ENCODE results near the gene TNXB. TPM values are rescaled to one million over a fixed set of nuclear protein-coding genes. Genes with fewer than 3 reads are reported as not detected.

TNXB gene
- total RNA-seq, 3 donors from 2014 or later, result 20.1 to 87.0 (median 36.9) TPM

DNA sequence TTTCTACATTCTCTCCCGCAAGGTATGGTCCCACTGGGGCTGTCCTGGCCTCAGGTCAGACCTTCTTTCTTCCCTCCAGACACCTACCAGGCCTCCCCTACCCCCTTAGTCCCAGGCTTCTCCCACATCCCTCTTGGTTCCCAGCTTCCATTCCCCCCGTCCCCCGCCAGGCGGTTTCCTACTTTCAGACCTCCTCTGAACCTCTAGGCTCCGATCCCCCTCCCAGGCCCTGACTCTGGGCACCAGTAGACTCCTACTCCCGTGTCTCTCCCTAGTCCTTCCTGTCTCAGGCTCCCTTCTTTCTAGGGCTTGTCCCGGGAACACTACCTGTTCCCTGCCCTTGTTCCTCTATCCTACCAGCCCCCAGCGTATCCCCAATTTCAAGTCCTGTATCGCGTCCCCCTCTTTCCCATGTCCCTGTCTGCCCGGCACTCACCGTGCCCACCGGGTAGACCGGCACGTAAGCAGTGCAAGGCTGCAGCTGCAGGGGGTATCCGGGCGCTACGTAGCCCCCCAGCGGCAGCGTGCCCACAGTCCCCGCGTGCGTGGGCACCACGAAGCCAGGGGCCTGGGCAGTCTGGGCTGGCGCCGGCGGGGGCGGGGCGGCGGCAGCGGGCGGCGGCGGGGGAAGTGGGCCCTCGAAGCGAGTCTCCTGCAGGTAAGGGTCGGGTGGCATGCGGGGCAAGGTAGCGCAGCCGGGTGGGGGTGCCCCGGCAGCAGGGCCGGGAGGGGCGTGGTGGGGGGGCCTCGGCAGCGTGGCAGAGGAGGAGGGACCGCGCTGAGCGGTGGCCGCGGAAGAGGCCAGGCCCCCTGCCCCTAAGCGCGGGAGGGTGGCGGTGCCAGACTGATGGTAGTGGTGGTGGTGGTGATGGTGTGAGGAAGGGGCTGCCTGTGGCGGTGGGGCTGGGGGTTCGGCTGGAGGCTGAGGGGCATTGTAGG is 41.1 kb upstream of the TNXB start:
- peaks cover 16% of the 10 kb centered on the region for H3K4me1 ChIP-seq (ENCODE audit: low read depth)

DNA sequence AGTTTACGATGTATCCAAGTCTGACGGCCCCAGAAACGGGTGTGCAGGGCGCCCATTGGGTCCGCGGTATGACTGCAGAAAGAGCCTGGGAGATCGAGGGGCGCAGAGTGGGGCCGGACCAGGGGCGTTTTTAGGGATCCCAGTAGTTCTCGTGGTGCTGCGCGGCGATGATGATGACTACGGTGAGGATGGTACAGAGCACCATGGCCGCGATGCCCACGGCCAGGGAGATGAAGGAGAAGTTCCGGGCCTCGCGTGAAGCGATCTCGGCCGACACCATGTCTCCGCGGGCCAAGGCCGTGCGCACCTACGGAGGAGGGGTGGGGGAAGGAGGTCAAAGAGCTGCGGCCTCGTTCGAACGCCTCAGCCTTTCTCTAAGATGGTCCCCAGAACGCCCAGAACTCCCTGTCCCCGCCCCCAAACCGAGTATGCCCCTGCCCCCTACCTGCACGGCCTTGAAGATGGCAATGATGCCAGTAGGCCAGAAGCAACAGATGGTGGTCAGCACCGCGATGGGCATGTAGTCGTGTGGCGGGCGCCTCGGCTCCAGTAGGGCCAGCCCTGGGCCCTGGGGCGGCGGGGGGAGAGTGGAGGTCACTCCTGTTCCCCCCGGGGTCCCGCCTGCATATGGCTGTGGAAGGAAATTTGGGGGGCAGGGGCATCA is 40.1 kb upstream of the TNXB start:
- Histone ChIP-seq H3K36me3 (ENCODE audit: low read depth) (no peaks in the 10 kb centered on the region), H3K9me3 (no peaks in the 10 kb centered on the region), H3K4me1 (ENCODE audit: low read depth) (peaks cover 9% of the 10 kb centered on the region), H3K4me3 (no peak overlapping the region)
- intact Hi-C loops (cut with DNase I, micrococcal nuclease), result no loop called here
- TF ChIP-seq, protein P1, sequence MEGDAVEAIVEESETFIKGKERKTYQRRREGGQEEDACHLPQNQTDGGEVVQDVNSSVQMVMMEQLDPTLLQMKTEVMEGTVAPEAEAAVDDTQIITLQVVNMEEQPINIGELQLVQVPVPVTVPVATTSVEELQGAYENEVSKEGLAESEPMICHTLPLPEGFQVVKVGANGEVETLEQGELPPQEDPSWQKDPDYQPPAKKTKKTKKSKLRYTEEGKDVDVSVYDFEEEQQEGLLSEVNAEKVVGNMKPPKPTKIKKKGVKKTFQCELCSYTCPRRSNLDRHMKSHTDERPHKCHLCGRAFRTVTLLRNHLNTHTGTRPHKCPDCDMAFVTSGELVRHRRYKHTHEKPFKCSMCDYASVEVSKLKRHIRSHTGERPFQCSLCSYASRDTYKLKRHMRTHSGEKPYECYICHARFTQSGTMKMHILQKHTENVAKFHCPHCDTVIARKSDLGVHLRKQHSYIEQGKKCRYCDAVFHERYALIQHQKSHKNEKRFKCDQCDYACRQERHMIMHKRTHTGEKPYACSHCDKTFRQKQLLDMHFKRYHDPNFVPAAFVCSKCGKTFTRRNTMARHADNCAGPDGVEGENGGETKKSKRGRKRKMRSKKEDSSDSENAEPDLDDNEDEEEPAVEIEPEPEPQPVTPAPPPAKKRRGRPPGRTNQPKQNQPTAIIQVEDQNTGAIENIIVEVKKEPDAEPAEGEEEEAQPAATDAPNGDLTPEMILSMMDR (IDR thresholded peaks at IDR 0.05), result no peak
- DNase-seq (no peak), ATAC-seq (no peak)

More for the DNA sequence above, 41.1 kb upstream of the TNXB start:
- intact Hi-C loops (cut with DNase I, micrococcal nuclease), result no loop called here
- ATAC-seq, result no peak
- H3K4me3 ChIP-seq, result no peak overlapping the region
- no peak for DNase-seq
- no peaks in the 10 kb centered on the region for H3K36me3 ChIP-seq (ENCODE audit: low read depth)
- no peaks in the 10 kb centered on the region for H3K9me3 ChIP-seq
- TF ChIP-seq, protein P1 (IDR thresholded peaks at IDR 0.05), result no peak

DNA sequence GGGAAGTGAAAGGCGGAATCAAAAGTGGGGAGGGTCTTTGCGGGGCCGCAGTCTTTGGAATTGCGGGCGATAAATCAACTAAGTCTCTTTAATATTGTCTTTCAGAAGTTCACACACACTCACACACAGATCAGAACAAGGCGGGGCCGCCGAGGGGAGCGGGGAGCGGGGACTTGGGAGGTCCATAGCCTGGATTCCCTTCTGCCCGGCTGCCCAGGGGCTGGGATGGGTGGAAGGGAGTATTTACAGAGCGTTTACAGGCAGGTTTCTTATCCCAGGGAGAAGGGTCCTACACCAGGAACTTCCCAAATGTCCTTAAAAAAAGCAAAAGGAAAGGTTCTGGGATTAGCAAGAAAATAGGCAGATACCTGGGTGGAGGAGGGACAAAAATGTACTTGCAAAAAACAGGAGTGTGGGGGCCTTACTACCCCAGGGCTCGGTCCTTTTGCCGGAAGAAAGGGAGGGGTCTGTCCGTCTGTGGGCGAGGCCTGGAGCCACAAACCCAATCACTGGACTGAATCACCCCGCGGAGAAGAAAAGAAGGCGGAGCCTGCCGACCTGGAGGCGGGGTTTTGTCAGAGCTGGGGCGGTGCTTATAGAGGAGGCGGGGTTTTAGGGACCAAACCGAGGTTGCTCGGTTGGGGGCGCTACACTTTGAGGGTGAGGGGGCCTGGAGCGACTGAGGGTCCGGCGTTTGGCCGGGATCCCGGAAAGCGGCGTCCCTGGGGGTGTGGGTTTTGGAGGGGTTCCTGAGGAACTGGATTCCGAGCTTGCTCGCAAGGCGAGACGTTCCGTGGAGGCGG is 39.4 kb upstream of the TNXB start:
- intact Hi-C loops (cut with DNase I, micrococcal nuclease), result no loop called here
- peak; percentile 75 for ATAC-seq
- H3K4me1 ChIP-seq (ENCODE audit: low read depth), result peaks cover 9% of the 10 kb centered on the region
- H3K4me3 ChIP-seq, result no peak overlapping the region
- no peaks in the 10 kb centered on the region for H3K9me3 ChIP-seq
- H3K36me3 ChIP-seq (ENCODE audit: low read depth), result no peaks in the 10 kb centered on the region
- TF ChIP-seq, protein P1 (IDR thresholded peaks at IDR 0.05), result no peak
- peak; percentile 74 to 86 (median 82) for DNase-seq

DNA sequence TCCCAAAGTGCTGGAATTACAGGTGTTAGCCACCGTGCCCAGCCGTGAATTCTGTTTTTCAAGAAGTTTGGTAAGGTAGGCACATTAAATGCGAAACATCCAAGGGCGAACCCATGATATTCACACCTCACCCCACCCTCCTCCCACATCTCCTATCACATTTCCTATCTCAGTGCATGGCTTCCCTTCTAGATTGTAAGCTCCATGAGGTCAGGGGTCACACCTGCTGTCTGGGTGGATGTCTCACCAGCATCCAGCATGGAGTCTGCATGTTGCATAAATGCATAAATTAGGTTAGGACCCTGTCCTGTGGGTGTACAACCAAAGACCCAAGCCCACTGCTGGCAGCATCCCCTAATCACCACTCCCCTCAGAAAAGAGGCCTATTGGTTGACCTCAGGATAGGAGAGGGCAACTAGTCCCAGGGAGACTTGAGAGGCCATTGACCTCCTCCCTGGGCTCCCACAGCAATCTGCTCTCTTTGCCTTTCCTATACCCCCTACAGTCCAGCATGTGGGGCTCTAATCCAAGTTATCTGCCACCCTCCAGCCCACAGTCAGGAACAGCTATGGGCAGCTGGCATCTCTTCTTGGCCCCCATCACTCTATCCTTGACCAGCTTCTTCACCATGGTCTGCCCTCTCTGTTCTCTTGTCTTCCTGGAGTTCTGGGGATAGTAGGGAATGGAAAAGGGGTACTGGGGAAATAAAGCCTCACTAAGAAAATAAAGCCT is 38.4 kb upstream of the TNXB start:
- DNase-seq (no peak), ATAC-seq (no peak)
- TF ChIP-seq, protein P1 (IDR thresholded peaks at IDR 0.05), result no peak
- Histone ChIP-seq H3K9me3 (no peaks in the 10 kb centered on the region), H3K4me1 (ENCODE audit: low read depth) (peaks cover 4% of the 10 kb centered on the region), H3K36me3 (ENCODE audit: low read depth) (no peaks in the 10 kb centered on the region), H3K4me3 (no peak overlapping the region)
- intact Hi-C loops (cut with DNase I, micrococcal nuclease), result no loop called here

DNA sequence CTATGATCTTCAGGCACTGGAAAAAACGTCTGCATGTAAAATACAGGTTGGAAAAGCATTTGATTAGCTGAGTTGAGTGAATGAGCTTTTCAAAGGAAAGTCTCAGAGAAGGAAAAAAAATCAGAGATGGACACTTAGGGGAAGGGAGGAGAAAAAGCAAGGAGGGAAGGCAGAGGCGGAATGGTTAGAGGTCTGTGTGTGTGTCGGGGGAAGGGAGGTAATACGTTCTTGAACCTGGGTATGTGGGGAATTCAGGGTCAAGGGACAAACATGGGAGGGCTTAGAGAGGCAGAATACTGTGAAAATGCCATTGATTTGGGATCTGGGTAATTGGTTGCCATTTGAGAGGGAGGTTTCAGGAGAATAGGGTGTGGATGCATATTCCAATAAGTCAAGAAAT is 37.5 kb upstream of the TNXB start:
- ATAC-seq (no peak), DNase-seq (no peak)
- H3K9me3 ChIP-seq, result no peaks in the 10 kb centered on the region
- H3K36me3 ChIP-seq (ENCODE audit: low read depth), result no peaks in the 10 kb centered on the region
- intact Hi-C loops (cut with DNase I, micrococcal nuclease), result no loop called here
- H3K4me3 ChIP-seq, result no peak overlapping the region
- peaks cover 3% of the 10 kb centered on the region for H3K4me1 ChIP-seq (ENCODE audit: low read depth)
- TF ChIP-seq, protein P1 (IDR thresholded peaks at IDR 0.05), result no peak
